BJ (cell line): ENCODE measurements around the gene ZNF644. TPM values are rescaled to one million over a fixed set of nuclear protein-coding genes. Genes with fewer than 3 reads are reported as not detected.

Experiments used
- CTCF ChIA-PET: fragments of 350-600 bp; formaldehyde crosslinking; extraction: SDS; loops from one replicate; lab custom pipeline; 2021; ENCODE audit warnings: antibody characterized with exemption, inconsistent platforms; lab: Yijun Ruan, JAX
- POLR2A ChIA-PET: fragments of 300-600 bp; sonication (Branson Sonifier 250); formaldehyde crosslinking; extraction: SDS; loops from one replicate; lab custom pipeline; 2021; ENCODE audit warnings: antibody characterized with exemption; lab: Charles Lee
- DNase-seq: peaks from one replicate; pipeline ENCODE4 v3.0.0-alpha.2; 2011; ENCODE audit warnings: low read depth
- H3K27me3 ChIP-seq: 2 replicates; pipeline ENCODE4 v1.6.0; 2011; ENCODE audit warnings: low read length; ENCODE audit not compliant: control insufficient read depth, insufficient read depth
- H3K36me3 ChIP-seq: 2 replicates; pipeline ENCODE4 v1.5.1; 2011; ENCODE audit warnings: low read length; ENCODE audit not compliant: control insufficient read depth, insufficient read depth
- H3K4me3 ChIP-seq: 2 replicates; pipeline ENCODE4 v1.5.1; 2011; ENCODE audit warnings: low read depth, mild to moderate bottlenecking, control low read depth, low read length
- CTCF ChIP-seq: IDR thresholded peaks from 2 replicates; pipeline ENCODE4 v1.5.1; 2011; ENCODE audit warnings: low read depth, mild to moderate bottlenecking, control low read depth, inconsistent platforms, low read length, moderate library complexity; ENCODE audit not compliant: insufficient read depth
- polyA plus RNA-seq: library from polyadenylated mRNA; depleted of rRNA; stranded (reverse); fragments of >200 nt; gene quantifications from 2 replicates; pipeline ENCODE4 v1.2.3, GENCODE V29; 2011

Gene ZNF644
- polyA plus RNA-seq, 1 experiment, result 7.3 TPM

- no peaks in the 10 kb centered on the region for H3K27me3 ChIP-seq
- POLR2A ChIA-PET, result interaction anchor here (0.7 kb wide), 1 partner anchor 429 kb away, joined by 4 read pairs; no protein-coding TSS in a partner anchor
- no peak for TF ChIP-seq CTCF
- CTCF ChIA-PET, result no interaction called here
- H3K4me3 ChIP-seq, result peak overlapping the region; percentile 95
- no peak for DNase-seq
- no peaks in the 10 kb centered on the region for H3K36me3 ChIP-seq
Measured at GRCh38 chr1:91022518-91022929, 689 bp upstream of the ZNF644 start.

- DNase-seq, result no peak
- Histone ChIP-seq H3K36me3 (no peaks in the 10 kb centered on the region), H3K4me3 (peak overlapping the region; percentile 95), H3K27me3 (no peaks in the 10 kb centered on the region)
- ChIA-PET POLR2A (no interaction called here), CTCF (interaction anchor here (1.2 kb wide), 1 partner anchor 19 kb away, joined by 3 read pairs; no protein-coding TSS in a partner anchor)
- no peak for TF ChIP-seq CTCF
Measured at GRCh38 chr1:91020967-91021685, 709 bp downstream of the ZNF644 start.

- TF ChIP-seq CTCF, result no peak
- no peak for DNase-seq
- Histone ChIP-seq H3K36me3 (no peaks in the 10 kb centered on the region), H3K4me3 (peak overlapping the region; percentile 95), H3K27me3 (no peaks in the 10 kb centered on the region)
- POLR2A ChIA-PET, result no interaction called here
- CTCF ChIA-PET, result no interaction called here
Measured at GRCh38 chr1:91020486-91020885, 1.3 kb downstream of the ZNF644 start.

DNA sequence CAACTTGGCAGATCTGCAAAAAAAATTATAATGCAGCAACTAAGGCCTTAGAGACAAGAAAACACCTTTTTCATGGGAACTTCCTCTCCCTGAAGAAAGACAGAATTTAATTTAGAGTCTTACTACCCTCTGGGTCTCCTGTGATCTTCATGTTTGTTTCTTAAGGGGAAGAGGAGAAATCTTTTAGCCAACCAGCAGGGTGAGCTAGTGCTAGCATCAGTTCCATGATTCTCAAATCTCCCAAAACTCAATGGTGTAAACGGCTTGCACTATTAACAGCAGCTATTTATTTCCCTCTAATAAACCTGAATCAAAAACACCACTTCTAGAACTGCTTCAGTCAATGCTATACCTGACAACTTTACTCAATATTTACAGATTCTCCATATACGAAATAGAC is 3.8 kb downstream of the ZNF644 start:
- ChIA-PET CTCF (no interaction called here), POLR2A (no interaction called here)
- no peaks in the 10 kb centered on the region for H3K36me3 ChIP-seq
- peak; percentile 31 for TF ChIP-seq CTCF
- H3K27me3 ChIP-seq, result no peaks in the 10 kb centered on the region
- DNase-seq, result no peak
- H3K4me3 ChIP-seq, result no peak overlapping the region

GRCh38 chr1:91015794-91016550 is 5.9 kb downstream of the ZNF644 start:
- no peak for DNase-seq
- CTCF ChIA-PET, result interaction anchor here (0.9 kb wide), 1 partner anchor 294 kb away, joined by 3 read pairs; no protein-coding TSS in a partner anchor
- POLR2A ChIA-PET, result no interaction called here

More at GRCh38 chr1:91015794-91016550, 5.9 kb downstream of the ZNF644 start:
- no peaks in the 10 kb centered on the region for H3K27me3 ChIP-seq
- no peak overlapping the region for H3K4me3 ChIP-seq
- H3K36me3 ChIP-seq, result no peaks in the 10 kb centered on the region
- no peak for TF ChIP-seq CTCF
